H1 (cell line): Measurements from ENCODE around the gene NEO1. TPM values are rescaled to one million over a fixed set of nuclear protein-coding genes. Genes with fewer than 3 reads are reported as not detected.
A peak's percentile ranks its signal among the peaks of the same experiment; 100 is the strongest.

Source experiments
- CTCF ChIA-PET: fragments of 300-600 bp; sonication (Branson Sonifier 250); formaldehyde crosslinking; loops from one replicate; lab custom pipeline; 2021; ENCODE audit not compliant: partially characterized antibody; lab: Charles Lee
- POLR2A ChIA-PET: fragments of 300-600 bp; sonication (Branson Sonifier 250); formaldehyde crosslinking; loops from one replicate; lab custom pipeline; 2021; ENCODE audit warnings: inconsistent platforms; ENCODE audit not compliant: partially characterized antibody; lab: Charles Lee
- DNase-seq, 2 experiments: peaks; one replicate each; pipeline versions ENCODE4 v3.0.0 to v3.0.0-alpha.2; 2010 to 2022; ENCODE audit warnings: low spot score in 2 of 2, low read depth in 1 of 2, mixed read lengths in 1 of 2
- FAIRE-seq: peaks from 2 replicates; lab custom pipeline; 2011; peaks lifted over from hg19 to GRCh38; lab: Jason Lieb, UNC
- H2AFZ ChIP-seq: 2 replicates; pipeline ENCODE4 v1.8.1; 2012; ENCODE audit warnings: low read length, inconsistent platforms
- H2AK5ac ChIP-seq: 2 replicates; pipeline ENCODE4 v1.6.1; 2013; ENCODE audit warnings: low read depth, low read length
- H2BK120ac ChIP-seq: replicated peaks from 2 replicates; pipeline ENCODE3; 2013; ENCODE audit warnings: low read depth, low read length, inconsistent platforms
- H2BK12ac ChIP-seq: 2 replicates; pipeline ENCODE4 v1.6.1; 2013; ENCODE audit warnings: low read depth, low read length
- H2BK15ac ChIP-seq: 2 replicates; pipeline ENCODE4 v1.6.1; 2013; ENCODE audit warnings: low read length
- H2BK20ac ChIP-seq: 2 replicates; pipeline ENCODE4 v1.6.1; 2013; ENCODE audit warnings: low read length
- H2BK5ac ChIP-seq: 2 replicates; pipeline ENCODE4 v1.6.1; 2013; ENCODE audit warnings: low read depth, low read length
- H3K14ac ChIP-seq: 2 replicates; pipeline ENCODE4 v1.6.1; 2013; ENCODE audit warnings: inconsistent platforms; ENCODE audit not compliant: insufficient read length
- H3K18ac ChIP-seq: 2 replicates; pipeline ENCODE4 v1.6.1; 2013; ENCODE audit warnings: low read length; ENCODE audit errors: extremely low read depth
- H3K23ac ChIP-seq: 2 replicates; pipeline ENCODE4 v1.6.1; 2013; ENCODE audit warnings: inconsistent platforms; ENCODE audit not compliant: insufficient read length
- H3K23me2 ChIP-seq: 2 replicates; pipeline ENCODE4 v1.6.1; 2013; ENCODE audit warnings: low read depth, low read length
- H3K27ac ChIP-seq: 2 replicates; pipeline ENCODE4 v1.6.1; 2011; ENCODE audit warnings: low read depth, low read length, inconsistent platforms
- H3K27me3 ChIP-seq, 4 experiments: replicated peaks in 1 of 4; 1 replicate in 1 of 4; 2 replicates in 3 of 4; pipeline versions ENCODE4 v1.6.1 to v1.8.1; 2011 to 2013; ENCODE audit warnings: low read length in 3 of 4, mild to moderate bottlenecking in 3 of 4, inconsistent platforms in 2 of 4, mixed read lengths in 2 of 4, moderate library complexity in 1 of 4; ENCODE audit not compliant: control insufficient read depth in 3 of 4, insufficient read depth in 3 of 4; ENCODE audit errors: extremely low read depth in 1 of 4
- H3K36me3 ChIP-seq, 4 experiments: 2 replicates each; pipeline versions ENCODE4 v1.6.1 to v1.8.1; 2011 to 2013; ENCODE audit warnings: mild to moderate bottlenecking in 4 of 4, low read length in 3 of 4, moderate library complexity in 2 of 4, control low read depth in 1 of 4, inconsistent platforms in 1 of 4; ENCODE audit not compliant: insufficient read depth in 4 of 4, control insufficient read depth in 2 of 4
- H3K4ac ChIP-seq: replicated peaks from 2 replicates; pipeline ENCODE3; 2013; ENCODE audit warnings: low read length, low read depth, mixed read lengths, inconsistent platforms; ENCODE audit not compliant: insufficient read length
- H3K4me1 ChIP-seq, 4 experiments: replicated peaks in 1 of 4; 1 replicate in 1 of 4; 2 replicates in 3 of 4; pipeline versions ENCODE4 v1.6.1 to v1.8.1; 2011 to 2013; ENCODE audit warnings: low read length in 3 of 4, inconsistent platforms in 2 of 4, mixed read lengths in 1 of 4; ENCODE audit not compliant: insufficient read depth in 4 of 4, control insufficient read depth in 3 of 4
- H3K4me2 ChIP-seq, 2 experiments: 2 replicates each; pipeline versions ENCODE4 v1.6.1 to v1.8.1; 2011 to 2013; ENCODE audit warnings: low read depth in 2 of 2, low read length in 2 of 2, control low read depth in 1 of 2, inconsistent platforms in 1 of 2, mild to moderate bottlenecking in 1 of 2; ENCODE audit not compliant: insufficient read depth in 1 of 2
- H3K4me3 ChIP-seq, 4 experiments: fragments of 200-600, 300-600 bp in 1 of 4; sonication (generic), shearing (Covaris generic), sonication (Bioruptor Twin) in 1 of 4; 2 replicates each; pipeline versions ENCODE4 v1.5.1 to v1.8.1; 2011 to 2016; ENCODE audit warnings: low read length in 4 of 4, low read depth in 3 of 4, control low read depth in 2 of 4, inconsistent platforms in 2 of 4, mild to moderate bottlenecking in 2 of 4, mixed read lengths in 1 of 4, moderate library complexity in 1 of 4; ENCODE audit not compliant: insufficient read depth in 2 of 4; ENCODE audit errors: extremely low read depth in 1 of 4
- H3K56ac ChIP-seq: replicated peaks from 2 replicates; pipeline ENCODE3; 2013; ENCODE audit warnings: low read depth, mild to moderate bottlenecking, mixed read lengths, low read length, inconsistent platforms; ENCODE audit not compliant: insufficient read length
- H3K79me1 ChIP-seq: 2 replicates; pipeline ENCODE4 v1.6.1; 2013; ENCODE audit warnings: low read depth, low read length, control low read depth
- H3K79me2 ChIP-seq, 2 experiments: 2 replicates each; pipeline versions ENCODE4 v1.6.1 to v1.8.1; 2012 to 2013; ENCODE audit warnings: low read length in 2 of 2, mild to moderate bottlenecking in 2 of 2, inconsistent platforms in 1 of 2; ENCODE audit not compliant: insufficient read depth in 2 of 2, control insufficient read depth in 1 of 2
- H3K9ac ChIP-seq, 4 experiments: replicated peaks in 1 of 4; 1 replicate in 1 of 4; 2 replicates in 3 of 4; pipeline versions ENCODE4 v1.6.1 to v1.8.1; 2011 to 2013; ENCODE audit warnings: low read depth in 3 of 4, low read length in 3 of 4, control low read depth in 2 of 4, mild to moderate bottlenecking in 2 of 4, moderate library complexity in 2 of 4, inconsistent platforms in 1 of 4; ENCODE audit errors: extremely low read depth in 1 of 4
- H3K9me3 ChIP-seq, 2 experiments: 2 replicates each; pipeline versions ENCODE4 v1.6.1 to v1.8.1; 2012 to 2013; ENCODE audit warnings: mild to moderate bottlenecking in 2 of 2, moderate library complexity in 2 of 2, control low read depth in 1 of 2, inconsistent platforms in 1 of 2, low read depth in 1 of 2, low read length in 1 of 2, mixed read lengths in 1 of 2; ENCODE audit not compliant: insufficient read depth in 2 of 2
- H4K20me1 ChIP-seq, 2 experiments: replicated peaks in 1 of 2; 2 replicates each; pipeline versions ENCODE3 to v1.8.1; 2011 to 2013; ENCODE audit warnings: inconsistent platforms in 2 of 2, low read length in 2 of 2, mild to moderate bottlenecking in 1 of 2; ENCODE audit not compliant: insufficient read depth in 2 of 2, control insufficient read depth in 1 of 2
- H4K5ac ChIP-seq: 2 replicates; pipeline ENCODE4 v1.6.1; 2013; ENCODE audit warnings: low read length, low read depth, mixed read lengths, inconsistent platforms; ENCODE audit not compliant: insufficient read length
- H4K8ac ChIP-seq: 2 replicates; pipeline ENCODE4 v1.8.0; 2013; ENCODE audit warnings: mild to moderate bottlenecking, moderate library complexity, low read length, inconsistent platforms; ENCODE audit not compliant: insufficient read depth; ENCODE audit errors: extremely low read depth
- H4K91ac ChIP-seq: replicated peaks from 2 replicates; pipeline ENCODE3; 2013; ENCODE audit warnings: low read length, mixed read lengths, inconsistent platforms; ENCODE audit not compliant: insufficient read length
- ATF2 ChIP-seq: IDR thresholded peaks from 2 replicates; pipeline ENCODE4 v1.6.1; 2012; ENCODE audit warnings: low read length, inconsistent platforms
- CTCF ChIP-seq, 3 experiments: IDR thresholded peaks; 1 replicate in 2 of 3; 2 replicates in 1 of 3; pipeline versions ENCODE4 v1.5.1 to v1.6.1; 2011; ENCODE audit warnings: low read length in 3 of 3, mild to moderate bottlenecking in 3 of 3, inconsistent platforms in 2 of 3, low read depth in 1 of 3, moderate library complexity in 1 of 3; ENCODE audit not compliant: insufficient read depth in 1 of 3; ENCODE audit errors: control extremely low read depth in 1 of 3
- RAD21 ChIP-seq, 2 experiments: IDR thresholded peaks in 1 of 2; conservative IDR thresholded peaks in 1 of 2; 2 replicates each; pipeline ENCODE4 v1.6.1; 2011; ENCODE audit warnings: low read depth in 2 of 2, low read length in 2 of 2, improper control_type of control experiment in 1 of 2, inconsistent platforms in 1 of 2, mild to moderate bottlenecking in 1 of 2, moderate library complexity in 1 of 2
- RFX5 ChIP-seq: IDR thresholded peaks from 2 replicates; pipeline ENCODE4 v1.6.1; 2011; ENCODE audit warnings: low read depth, low read length, improper control_type of control experiment, borderline replicate concordance
- SP4 ChIP-seq: IDR thresholded peaks from 2 replicates; pipeline ENCODE4 v1.6.1; 2012; ENCODE audit warnings: low read length, inconsistent platforms
- WGBS, 2 experiments: shearing (Covaris generic) in 1 of 2; methylation state at CpG; one replicate each; pipeline versions ENCODE4 v1.1.6 to v1.1.7; 2013 to 2015; ENCODE audit warnings: low lambda C conversion rate in 2 of 2, mixed read lengths in 2 of 2, inconsistent platforms in 1 of 2, low coverage in 1 of 2, missing lambda C conversion rate in 1 of 2; ENCODE audit not compliant: insufficient replicate concordance in 2 of 2, insufficient coverage in 1 of 2, insufficient read length in 1 of 2; ENCODE audit errors: extremely low coverage in 1 of 2, missing lambda C conversion rate in 1 of 2; 5-methylcytosine and 5-hydroxymethylcytosine counted together
- polyA plus RNA-seq, 7 experiments: library from polyadenylated mRNA; depleted of rRNA in 3 of 7; stranded (reverse) in 5 of 7; unstranded in 2 of 7; fragments of >200 nt in 5 of 7; fragments of 200-250 nt in 2 of 7; gene quantifications; 1 replicate in 5 of 7; 2 replicates in 1 of 7; 4 replicates in 1 of 7; pipeline versions ENCODE4 v1.2.1 to v1.2.3, GENCODE V29; 2011 to 2013; ENCODE audit warnings: missing spikeins in 2 of 7, mixed read lengths in 2 of 7
- total RNA-seq: library from RNA; stranded (reverse); fragmentation: NEBNext Ultra II Directional; extraction: Animal tissue kit (Norgen Biotek cat#: 25700); gene quantifications from 2 replicates; pipeline ENCODE4 v1.2.1, GENCODE V29; 2021

The NEO1 gene
- total and polyA plus RNA-seq, 2 of the 8 experiments (the other 6 are each of a cell fraction or from before 2014, with no cell fraction given): 36.0 to 51.0 TPM

GRCh38 chr15:73305331-73306211 lies 253.3 kb downstream of the NEO1 start:
- Histone ChIP-seq H2AK5ac (no peak overlapping the region), H3K36me3 (peaks cover 6 to 32% (median 11%) of the 10 kb centered on the region in 4 experiments; a peak in 6 of 8 replicates), H3K4me2 (no peak overlapping the region), H3K18ac (no peak overlapping the region), H3K56ac (no peak overlapping the region), H3K79me1 (no peaks in the 10 kb centered on the region), H4K91ac (no peak overlapping the region), H3K27me3 (no peaks in the 10 kb centered on the region), H4K8ac (no peak overlapping the region), H3K9ac (no peak overlapping the region), H3K79me2 (no peaks in the 10 kb centered on the region), H4K20me1 (peaks cover 0 to 3% of the 10 kb centered on the region in 2 experiments), H2BK120ac (no peak overlapping the region), H3K14ac (no peak overlapping the region), H3K4ac (no peak overlapping the region), H2BK12ac (no peak overlapping the region), H2BK20ac (no peak overlapping the region), H2AFZ (no peak overlapping the region), H3K4me1 (peaks cover 0 to 4% (median 0%) of the 10 kb centered on the region in 4 experiments; a peak in 1 of 7 replicates), H3K23me2 (no peaks in the 10 kb centered on the region), H3K23ac (no peak overlapping the region), H3K4me3 (no peak overlapping the region), H3K27ac (no peak overlapping the region), H4K5ac (no peak overlapping the region), H2BK15ac (peak overlapping the region; percentile 2; the same call in 1 of the 2 replicates), H3K9me3 (no peaks in the 10 kb centered on the region), H2BK5ac (no peak overlapping the region)
- peak; percentile 78 for FAIRE-seq
- CTCF ChIA-PET: interaction anchor here (0.6 to 1.6 kb wide), 44 partner anchors 8 to 510 kb away, joined by 3 to 10 read pairs (median 4); no protein-coding TSS in a partner anchor
- POLR2A ChIA-PET: interaction anchor here (0.6 to 1.0 kb wide), 2 partner anchors 193 to 374 kb away, joined by 3 read pairs; no protein-coding TSS in a partner anchor
- DNase-seq: peak; percentile 39 to 71
- 78% methylated on average over 12 of the region's 12 CpGs; no CpG with 5 or more reads in 1 of the 2 experiments for WGBS, 2 experiments
- TF ChIP-seq ATF2: no peak
- TF ChIP-seq RFX5: no peak
- peak; percentile 76 to 92 (median 81) for TF ChIP-seq CTCF (IDR thresholded peaks at IDR 0.05; ENCODE audit: control extremely low read depth in 1 of 3, insufficient read depth in 1 of 3, low read depth in 1 of 3, low read length in 3 of 3)
- peak; percentile 94 for TF ChIP-seq RAD21 (IDR thresholded peaks at IDR 0.05 in 1 of 2, conservative IDR thresholded peaks at IDR 0.05 in 1 of 2; ENCODE audit: low read depth in 2 of 2, low read length in 2 of 2)
- no peak for TF ChIP-seq SP4
